HEK293 (cell line): ENCODE measurements around the gene RAET1E.

Experiments used
- CTCF ChIA-PET: fragments of 350-600 bp; formaldehyde crosslinking; extraction: SDS; loops from one replicate; lab custom pipeline; 2021; ENCODE audit warnings: antibody characterized with exemption; lab: Yijun Ruan, JAX
- POLR2A ChIA-PET: fragments of 300-600 bp; formaldehyde crosslinking; extraction: SDS; loops from one replicate; lab custom pipeline; 2020; ENCODE audit warnings: antibody characterized with exemption, inconsistent platforms; lab: Yijun Ruan, JAX
- H3K27ac ChIP-seq: fragments of 200-500 bp; sonication (Bioruptor generic); 2 replicates; pipeline ENCODE4 v1.5.1; 2014; ENCODE audit warnings: low read depth, low read length, control low read depth, inconsistent platforms; ENCODE audit errors: extremely low read depth
- H3K36me3 ChIP-seq, 2 experiments: fragments of 200-500 bp in 1 of 2; sonication (Bioruptor generic) in 1 of 2; 1 replicate in 1 of 2; 2 replicates in 1 of 2; pipeline ENCODE4 v1.5.1; 2014 to 2017; ENCODE audit warnings: inconsistent platforms in 2 of 2, low read length in 2 of 2; ENCODE audit not compliant: control insufficient read depth in 2 of 2, insufficient read depth in 1 of 2
- H3K4me1 ChIP-seq: fragments of 200-500 bp; sonication (Bioruptor generic); 2 replicates; pipeline ENCODE4 v1.5.1; 2014; ENCODE audit warnings: mild to moderate bottlenecking, low read length, inconsistent platforms; ENCODE audit not compliant: control insufficient read depth, insufficient read depth
- H3K4me3 ChIP-seq: 2 replicates; pipeline ENCODE4 v1.5.1; 2011; ENCODE audit warnings: low read depth, mild to moderate bottlenecking, control low read depth, low read length, moderate library complexity
- H3K9me3 ChIP-seq: fragments of 200-500 bp; sonication (Bioruptor generic); 2 replicates; pipeline ENCODE4 v1.5.1; 2014; ENCODE audit warnings: low read depth, low read length, inconsistent platforms; ENCODE audit not compliant: control insufficient read depth, insufficient read depth
- BCL11A ChIP-seq: fragments of 450-650 bp; formaldehyde crosslinking; IDR thresholded peaks from 2 replicates; pipeline ENCODE4 v1.5.1; 2016; ENCODE audit warnings: low read depth, missing biosample characterization, missing genetic modification characterization
- CTCF ChIP-seq: fragments of 450-650 bp; formaldehyde crosslinking; IDR thresholded peaks from 2 replicates; pipeline ENCODE4 v1.5.1; 2016; ENCODE audit warnings: missing biosample characterization, missing genetic modification characterization
- IKZF3 ChIP-seq: fragments of 450-650 bp; IDR thresholded peaks from 2 replicates; pipeline ENCODE4 v1.5.0; 2018; ENCODE audit warnings: missing biosample characterization, mild to moderate bottlenecking, missing genetic modification characterization, moderate library complexity
- PRDM10 ChIP-seq: fragments of 450-650 bp; formaldehyde crosslinking; IDR thresholded peaks from 2 replicates; pipeline ENCODE4 v1.5.1; 2016; ENCODE audit warnings: missing biosample characterization, missing genetic modification characterization
- REST ChIP-seq: fragments of 450-650 bp; formaldehyde crosslinking; IDR thresholded peaks from 2 replicates; pipeline ENCODE4 v1.5.1; 2016; ENCODE audit warnings: missing biosample characterization, missing genetic modification characterization
- SP3 ChIP-seq: fragments of 450-650 bp; formaldehyde crosslinking; IDR thresholded peaks from 2 replicates; pipeline ENCODE4 v1.5.1; 2016; ENCODE audit warnings: missing biosample characterization, missing genetic modification characterization
- TRIM28 ChIP-seq: IDR thresholded peaks from 2 replicates; pipeline ENCODE4 v1.6.1; 2011; ENCODE audit warnings: low read length, control low read depth, borderline replicate concordance
- ZBTB11 ChIP-seq: fragments of 450-650 bp; formaldehyde crosslinking; conservative IDR thresholded peaks from 2 replicates; pipeline ENCODE4 v1.5.1; 2016; ENCODE audit warnings: low read depth, missing biosample characterization, missing genetic modification characterization
- ZBTB17 ChIP-seq: fragments of 450-650 bp; formaldehyde crosslinking; IDR thresholded peaks from 2 replicates; pipeline ENCODE4 v1.5.1; 2016; ENCODE audit warnings: missing biosample characterization, missing genetic modification characterization
- ZBTB48 ChIP-seq: fragments of 450-650 bp; formaldehyde crosslinking; IDR thresholded peaks from 2 replicates; pipeline ENCODE4 v1.5.1; 2016; ENCODE audit warnings: missing biosample characterization, missing genetic modification characterization
- ZEB2 ChIP-seq: fragments of 450-650 bp; formaldehyde crosslinking; IDR thresholded peaks from 2 replicates; pipeline ENCODE4 v1.5.1; 2016; ENCODE audit warnings: missing biosample characterization, missing genetic modification characterization
- ZNF112 ChIP-seq: fragments of 450-650 bp; formaldehyde crosslinking; IDR thresholded peaks from 2 replicates; pipeline ENCODE4 v1.5.0; 2017; ENCODE audit warnings: missing biosample characterization, missing genetic modification characterization
- ZNF121 ChIP-seq: fragments of 450-650 bp; formaldehyde crosslinking; IDR thresholded peaks from 2 replicates; pipeline ENCODE4 v1.5.1; 2016; ENCODE audit warnings: missing biosample characterization, missing genetic modification characterization
- ZNF174 ChIP-seq: fragments of 450-650 bp; formaldehyde crosslinking; IDR thresholded peaks from 2 replicates; pipeline ENCODE4 v1.5.0; 2017; ENCODE audit warnings: missing biosample characterization, mild to moderate bottlenecking, missing genetic modification characterization
- ZNF214 ChIP-seq: fragments of 450-650 bp; formaldehyde crosslinking; IDR thresholded peaks from 2 replicates; pipeline ENCODE4 v1.5.1; 2017; ENCODE audit warnings: missing biosample characterization, mild to moderate bottlenecking, missing genetic modification characterization, borderline replicate concordance
- ZNF248 ChIP-seq: fragments of 450-650 bp; formaldehyde crosslinking; IDR thresholded peaks from 2 replicates; pipeline ENCODE4 v1.5.1; 2017; ENCODE audit warnings: missing biosample characterization, missing genetic modification characterization
- ZNF391 ChIP-seq: fragments of 450-650 bp; formaldehyde crosslinking; IDR thresholded peaks from 2 replicates; pipeline ENCODE4 v1.5.1; 2016; ENCODE audit warnings: low read depth, missing biosample characterization, missing genetic modification characterization, borderline replicate concordance
- ZNF600 ChIP-seq: fragments of 450-650 bp; formaldehyde crosslinking; IDR thresholded peaks from 2 replicates; pipeline ENCODE4 v1.5.1; 2016; ENCODE audit warnings: missing biosample characterization, missing genetic modification characterization
- ZNF654 ChIP-seq: fragments of 450-650 bp; formaldehyde crosslinking; IDR thresholded peaks from 2 replicates; pipeline ENCODE4 v1.5.1; 2016; ENCODE audit warnings: low read depth, missing biosample characterization, missing genetic modification characterization
- ZNF830 ChIP-seq: fragments of 450-650 bp; IDR thresholded peaks from 2 replicates; pipeline ENCODE4 v1.5.0; 2018; ENCODE audit warnings: missing biosample characterization, missing genetic modification characterization, low read depth, mild to moderate bottlenecking, moderate library complexity

RAET1E gene

GRCh38 chr6:149861603-149862423 is 36.1 kb downstream of the RAET1E start (continued):
- TF ChIP-seq IKZF3 (tag by site-specific recombination) (peak; percentile 80), ZBTB17 (tag by site-specific recombination) (peak; percentile 86)
- TF ChIP-seq, all 188 proteins: peak for 9

GRCh38 chr6:149860834-149861602 is 36.9 kb downstream of the RAET1E start:
- H3K36me3 ChIP-seq: peaks cover 0 to 4% of the 10 kb centered on the region in 2 experiments; a peak in 2 of 3 replicates
- peak overlapping the region; percentile 8; the same call in 1 of the 2 replicates for H3K27ac ChIP-seq
- no peak overlapping the region for H3K4me3 ChIP-seq
- no peak for TF ChIP-seq BCL11A (tag by site-specific recombination)
- no peak for TF ChIP-seq ZNF174 (tag by site-specific recombination)
- peak; percentile 12; the same call in 1 of the 2 replicates for TF ChIP-seq ZBTB48 (tag by site-specific recombination)
- TF ChIP-seq ZNF600 (tag by site-specific recombination): no peak
- TF ChIP-seq ZNF112 (tag by site-specific recombination): no peak
- peak; percentile 78; the same call in 1 of the 2 replicates for TF ChIP-seq TRIM28
- TF ChIP-seq PRDM10 (tag by site-specific recombination): peak; percentile 18; the same call in 1 of the 2 replicates
- TF ChIP-seq ZNF248: no peak
- 0 out of 2 replicates have a peak, but pooled peaks have one; percentile 7 for TF ChIP-seq ZEB2
- TF ChIP-seq REST (tag by site-specific recombination): 0 out of 2 replicates have a peak, but pooled peaks have one; percentile 33
- peak; percentile 45 for TF ChIP-seq ZNF654 (tag by site-specific recombination)
- no peak for TF ChIP-seq SP3 (tag by site-specific recombination)
- TF ChIP-seq CTCF: peak; percentile 77; the same call in 1 of the 2 replicates
- TF ChIP-seq ZNF830 (tag by site-specific recombination): no peak
- no peak for TF ChIP-seq ZNF391
- TF ChIP-seq ZNF214 (tag by site-specific recombination): no peak
- TF ChIP-seq ZNF121 (tag by site-specific recombination): peak; percentile 69; the same call in 1 of the 2 replicates
- no peak for TF ChIP-seq ZBTB11 (tag by site-specific recombination)
- no peaks in the 10 kb centered on the region for H3K9me3 ChIP-seq
- ChIA-PET POLR2A (interaction anchor here (1.1 kb wide), 1 partner anchor 144 kb away, joined by 5 read pairs; the partner anchor contains the start of gene LATS1), CTCF (interaction anchor here (0.6 to 1.9 kb wide), 9 partner anchors 11 to 129 kb away, joined by 3 to 12 read pairs (median 4); no protein-coding TSS in a partner anchor)
- H3K4me1 ChIP-seq: peaks cover 46% of the 10 kb centered on the region
